Measurements from ENCODE around the gene KIF13A.
"Not testable (repeated sequence)": the region's sequence is repeated elsewhere in the genome, so short reads cannot be mapped to it uniquely, and the experiment has no call there.

The KIF13A gene

DNA sequence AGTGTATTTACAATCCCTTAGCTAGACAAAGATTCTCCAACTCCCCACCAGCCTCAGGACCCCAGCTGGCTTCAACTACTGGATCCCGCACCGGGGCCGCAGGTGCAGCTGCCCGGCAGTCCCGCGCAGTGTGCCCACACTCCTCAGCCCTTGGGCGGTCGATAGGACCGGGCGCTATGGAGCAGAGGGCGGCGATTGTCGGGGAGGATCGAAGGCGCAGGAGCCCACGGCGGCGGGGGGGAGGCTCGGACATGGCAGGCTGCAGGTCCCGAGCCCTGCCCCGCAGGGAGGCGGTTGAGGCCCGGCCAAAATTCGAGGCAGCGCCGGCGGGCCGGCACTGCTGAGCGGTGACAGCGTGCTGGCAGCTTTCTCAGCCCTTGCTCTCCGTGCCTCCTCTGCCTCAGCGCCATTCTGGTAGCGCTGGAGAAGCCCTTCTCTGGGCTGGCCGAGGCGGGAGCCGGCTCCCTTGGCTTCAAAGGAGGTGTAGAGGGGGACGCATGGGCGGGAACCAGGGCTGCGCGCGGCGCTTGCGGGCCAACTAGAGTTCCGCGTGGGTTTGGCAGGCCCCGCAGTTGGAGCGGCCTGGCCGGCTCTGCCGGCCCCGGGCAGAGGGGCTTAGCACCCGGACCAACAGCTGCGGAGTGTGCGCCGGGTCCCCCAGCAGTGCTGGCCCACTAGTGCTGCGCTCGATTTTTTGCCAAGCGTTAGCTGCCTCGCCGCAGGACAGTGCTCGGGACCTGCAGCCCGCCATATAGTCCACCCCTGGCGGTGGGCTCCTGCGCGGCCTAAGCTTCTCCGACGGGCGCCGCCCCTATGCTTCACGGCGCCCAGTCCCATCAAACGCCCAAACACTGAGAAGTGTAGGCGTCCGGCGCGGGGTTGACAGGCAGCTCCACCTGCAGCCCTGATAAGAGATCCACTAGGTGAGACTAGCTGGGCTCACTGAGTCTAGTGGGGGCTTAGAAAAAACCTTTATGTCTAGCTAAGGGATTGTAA lies 32.4 kb upstream of the KIF13A start:
- no peak for DNase-seq (ENCODE audit: low read depth)
- in situ Hi-C loops (cut with HindIII; ENCODE audit: low sequenced_read_pairs) = loop anchor here (10.0 kb wide), 1 partner anchor 45 kb away; no protein-coding TSS in a partner anchor
- TF ChIP-seq, protein P1, sequence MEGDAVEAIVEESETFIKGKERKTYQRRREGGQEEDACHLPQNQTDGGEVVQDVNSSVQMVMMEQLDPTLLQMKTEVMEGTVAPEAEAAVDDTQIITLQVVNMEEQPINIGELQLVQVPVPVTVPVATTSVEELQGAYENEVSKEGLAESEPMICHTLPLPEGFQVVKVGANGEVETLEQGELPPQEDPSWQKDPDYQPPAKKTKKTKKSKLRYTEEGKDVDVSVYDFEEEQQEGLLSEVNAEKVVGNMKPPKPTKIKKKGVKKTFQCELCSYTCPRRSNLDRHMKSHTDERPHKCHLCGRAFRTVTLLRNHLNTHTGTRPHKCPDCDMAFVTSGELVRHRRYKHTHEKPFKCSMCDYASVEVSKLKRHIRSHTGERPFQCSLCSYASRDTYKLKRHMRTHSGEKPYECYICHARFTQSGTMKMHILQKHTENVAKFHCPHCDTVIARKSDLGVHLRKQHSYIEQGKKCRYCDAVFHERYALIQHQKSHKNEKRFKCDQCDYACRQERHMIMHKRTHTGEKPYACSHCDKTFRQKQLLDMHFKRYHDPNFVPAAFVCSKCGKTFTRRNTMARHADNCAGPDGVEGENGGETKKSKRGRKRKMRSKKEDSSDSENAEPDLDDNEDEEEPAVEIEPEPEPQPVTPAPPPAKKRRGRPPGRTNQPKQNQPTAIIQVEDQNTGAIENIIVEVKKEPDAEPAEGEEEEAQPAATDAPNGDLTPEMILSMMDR (IDR thresholded peaks at IDR 0.05; ENCODE audit: low read depth, low read length, missing control alignments) = no peak
- no peak overlapping the region for H3K4me3 ChIP-seq (ENCODE audit: low read depth, low read length)

DNA sequence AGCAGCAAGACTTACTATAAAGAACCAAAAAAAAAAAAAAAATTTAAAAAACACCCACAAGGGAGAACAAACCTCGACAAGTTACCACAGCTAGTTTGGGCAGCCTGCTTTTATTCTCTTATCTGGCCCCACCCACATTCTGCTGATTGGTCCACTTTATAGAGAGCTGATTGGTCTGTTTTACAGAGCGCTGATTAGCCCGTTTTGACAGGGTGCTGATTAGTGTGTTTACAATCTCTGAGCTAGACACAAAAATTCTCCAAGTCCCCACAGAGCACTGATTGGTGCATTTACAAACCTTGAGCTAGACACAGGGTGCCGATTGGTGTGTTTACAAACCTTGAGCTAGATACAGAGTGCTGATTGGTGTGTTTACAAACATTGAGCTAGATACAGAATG lies 31.7 kb upstream of the KIF13A start:
- in situ Hi-C loops (cut with HindIII; ENCODE audit: low sequenced_read_pairs); H3K4me3 ChIP-seq (ENCODE audit: low read depth, low read length); DNase-seq (ENCODE audit: low read depth): not testable (repeated sequence)

DNA sequence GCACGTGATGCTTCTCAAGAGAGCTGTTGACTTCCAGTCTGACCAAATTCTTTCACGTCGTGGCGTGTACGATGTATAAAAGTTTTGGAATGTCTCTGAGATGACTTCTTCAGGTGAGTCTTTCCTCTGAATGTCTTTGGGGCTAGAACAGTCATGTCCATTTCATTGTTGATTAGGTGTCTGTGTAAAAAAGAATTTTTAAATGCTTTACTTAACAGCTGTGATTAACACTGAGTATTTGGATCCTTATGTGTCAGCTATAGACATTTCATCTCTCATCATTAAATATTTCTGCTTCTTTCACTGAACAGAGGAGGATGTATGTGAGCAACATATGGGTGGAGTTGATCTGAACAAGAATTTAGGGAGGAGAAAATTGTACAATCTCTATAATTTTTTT lies 29.3 kb upstream of the KIF13A start:
- H3K4me3 ChIP-seq (ENCODE audit: low read depth, low read length) = no peak overlapping the region
- TF ChIP-seq, protein P1 (IDR thresholded peaks at IDR 0.05; ENCODE audit: low read depth, low read length, missing control alignments) = no peak
- no peak for DNase-seq (ENCODE audit: low read depth)
- in situ Hi-C loops (cut with HindIII; ENCODE audit: low sequenced_read_pairs) = no loop called here

DNA sequence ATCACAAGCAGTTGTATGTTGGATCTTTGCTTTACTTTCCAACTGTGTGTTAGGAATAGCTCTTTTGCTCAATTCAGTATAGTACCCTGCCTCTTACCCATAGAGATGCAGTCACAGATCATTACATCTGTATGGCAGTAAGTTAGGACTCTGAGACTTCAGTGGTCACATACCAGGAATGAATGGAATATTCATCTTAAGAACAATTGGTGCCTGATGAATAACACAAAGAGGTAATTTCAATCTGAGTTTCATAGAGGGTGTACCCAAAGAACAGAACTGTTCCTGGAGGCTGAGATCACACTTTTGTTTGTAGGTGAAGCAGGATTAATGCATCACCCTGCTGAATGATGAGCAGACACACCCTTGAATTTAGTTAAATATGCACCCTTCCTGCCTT lies 28.7 kb upstream of the KIF13A start:
- H3K4me3 ChIP-seq (ENCODE audit: low read depth, low read length) = no peak overlapping the region
- in situ Hi-C loops (cut with HindIII; ENCODE audit: low sequenced_read_pairs) = no loop called here
- no peak for DNase-seq (ENCODE audit: low read depth)
- TF ChIP-seq, protein P1 (IDR thresholded peaks at IDR 0.05; ENCODE audit: low read depth, low read length, missing control alignments) = no peak

DNA sequence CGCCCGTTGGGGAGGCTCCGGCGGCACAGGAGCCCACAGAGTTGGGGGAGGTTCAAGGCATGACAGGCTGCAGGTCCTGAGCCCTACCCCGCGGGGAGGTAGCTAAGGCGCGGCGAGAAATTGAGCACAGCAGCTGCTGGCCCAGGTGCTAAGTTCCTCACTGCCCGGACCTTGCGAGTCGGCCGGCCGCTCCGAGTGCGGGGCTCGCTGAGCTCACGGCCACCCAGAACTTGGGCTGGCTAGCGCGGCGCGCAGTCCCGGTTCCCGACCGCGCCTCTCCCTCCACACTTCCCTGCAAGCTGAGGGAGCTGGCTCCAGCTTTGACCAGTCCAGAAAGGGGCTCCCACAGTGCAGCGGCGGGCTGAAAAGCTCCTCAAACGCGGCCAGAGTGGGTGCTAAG lies 23.9 kb upstream of the KIF13A start:
- DNase-seq (ENCODE audit: low read depth) = no peak
- no peak overlapping the region for H3K4me3 ChIP-seq (ENCODE audit: low read depth, low read length)
- in situ Hi-C loops (cut with HindIII; ENCODE audit: low sequenced_read_pairs) = no loop called here
- TF ChIP-seq, protein P1 (IDR thresholded peaks at IDR 0.05; ENCODE audit: low read depth, low read length, missing control alignments) = no peak

DNA sequence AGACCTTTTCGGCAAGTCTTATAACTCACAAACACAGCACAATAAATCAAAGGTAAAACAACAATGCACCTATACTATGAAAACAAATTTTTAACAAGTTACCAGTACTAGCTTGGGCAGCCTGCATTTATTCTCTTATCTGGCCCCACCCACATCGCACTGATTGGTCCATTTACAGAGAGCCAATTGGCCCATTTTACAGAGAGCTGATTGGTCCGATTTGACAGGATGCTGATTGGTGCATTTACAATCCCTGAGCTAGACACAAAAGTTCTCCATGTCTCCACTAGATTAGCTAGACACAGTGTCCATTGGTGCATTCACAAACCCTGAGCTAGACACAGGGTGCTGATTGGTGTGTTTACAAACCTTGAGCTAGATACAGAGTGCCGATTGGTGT lies 23.1 kb upstream of the KIF13A start:
- in situ Hi-C loops (cut with HindIII; ENCODE audit: low sequenced_read_pairs); H3K4me3 ChIP-seq (ENCODE audit: low read depth, low read length); DNase-seq (ENCODE audit: low read depth): not testable (repeated sequence)

DNA sequence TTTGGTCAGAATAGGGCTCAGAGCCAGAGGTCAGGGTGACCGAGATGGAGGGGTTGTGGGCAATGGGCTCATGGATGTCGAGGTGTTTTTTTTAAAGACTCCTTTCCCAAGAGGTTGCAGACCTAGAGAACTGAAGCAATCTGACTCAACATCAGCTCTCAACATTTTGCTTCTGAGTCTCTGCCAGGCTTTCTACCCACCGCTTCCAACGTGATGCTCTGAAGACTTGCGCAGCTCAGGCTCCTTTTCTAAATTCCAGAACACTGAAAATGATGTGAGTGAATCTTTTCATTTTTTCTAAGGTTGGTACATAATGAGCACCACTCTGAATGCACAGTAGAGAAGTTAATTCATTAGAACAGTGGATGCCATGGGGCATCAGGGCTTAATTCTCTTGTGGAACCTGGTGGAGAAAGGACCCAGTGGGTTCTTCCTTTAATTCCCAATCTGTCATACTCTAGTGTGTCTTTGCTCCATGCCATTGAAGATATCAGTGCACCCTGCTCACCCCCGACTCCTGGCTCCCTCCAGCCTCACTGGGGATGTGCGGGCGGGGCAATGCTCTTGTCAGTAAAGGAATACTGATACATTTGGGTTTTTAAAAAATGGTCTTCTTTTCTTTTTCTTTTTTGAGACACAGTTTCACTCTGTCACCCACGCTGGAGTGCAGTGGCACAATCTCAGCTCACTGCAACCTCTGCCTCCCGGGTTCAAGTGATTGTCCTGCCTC lies 17.0 kb upstream of the KIF13A start:
- no peak for DNase-seq (ENCODE audit: low read depth)
- TF ChIP-seq, protein P1 (IDR thresholded peaks at IDR 0.05; ENCODE audit: low read depth, low read length, missing control alignments) = no peak
- H3K4me3 ChIP-seq (ENCODE audit: low read depth, low read length) = no peak overlapping the region
- in situ Hi-C loops (cut with HindIII; ENCODE audit: low sequenced_read_pairs) = no loop called here

Measured in astrocyte of the cerebellum (primary cell).